ENCODE measurements around the gene VPS4B.
"Not testable (repeated sequence)": the region's sequence is repeated elsewhere in the genome, so short reads cannot be mapped to it uniquely, and the experiment has no call there.

VPS4B gene

GRCh38 chr18:63366213-63367052 lies 55.8 kb downstream of the VPS4B start:
- DNase-seq = no peak

- no peak for DNase-seq
Observed at GRCh38 chr18:63365876-63366212, 56.4 kb downstream of the VPS4B start.

- DNase-seq = no peak
Observed at GRCh38 chr18:63363951-63364350, 58.3 kb downstream of the VPS4B start.

- DNase-seq = not testable (repeated sequence)
Observed at GRCh38 chr18:63363420-63363819, 58.9 kb downstream of the VPS4B start.

- DNase-seq = no peak
Observed at GRCh38 chr18:63356272-63356896, 65.9 kb downstream of the VPS4B start.

- no peak for DNase-seq
Observed at GRCh38 chr18:63350230-63350629, 72.0 kb downstream of the VPS4B start.

GRCh38 chr18:63348508-63349136 lies 73.7 kb downstream of the VPS4B start:
- DNase-seq = no peak

GRCh38 chr18:63346480-63347183 lies 75.6 kb downstream of the VPS4B start:
- no peak for DNase-seq

- DNase-seq = no peak
Observed at GRCh38 chr18:63346031-63346430, 76.2 kb downstream of the VPS4B start.

- DNase-seq = no peak
Observed at GRCh38 chr18:63344918-63345317, 77.4 kb downstream of the VPS4B start.

GRCh38 chr18:63344263-63344662 lies 78.0 kb downstream of the VPS4B start:
- no peak for DNase-seq

GRCh38 chr18:63342206-63342605 lies 80.1 kb downstream of the VPS4B start:
- DNase-seq = no peak

- no peak for DNase-seq
Observed at GRCh38 chr18:63339920-63340484, 82.3 kb downstream of the VPS4B start.

Measured in NCI-H1436 treated with DMSO at 0.1 percent for 48 hours (cell line).